HG03139 (cell line): ENCODE measurements around the gene CAMKMT.
A peak's percentile ranks its signal among the peaks of the same experiment; 100 is the strongest.

Experiments
- ATAC-seq: cut with Tn5 transposase; IDR thresholded peaks from one replicate; pipeline ENCODE4 v1.9.1; 2021; ENCODE audit not compliant: unreplicated experiment

Gene CAMKMT

DNA sequence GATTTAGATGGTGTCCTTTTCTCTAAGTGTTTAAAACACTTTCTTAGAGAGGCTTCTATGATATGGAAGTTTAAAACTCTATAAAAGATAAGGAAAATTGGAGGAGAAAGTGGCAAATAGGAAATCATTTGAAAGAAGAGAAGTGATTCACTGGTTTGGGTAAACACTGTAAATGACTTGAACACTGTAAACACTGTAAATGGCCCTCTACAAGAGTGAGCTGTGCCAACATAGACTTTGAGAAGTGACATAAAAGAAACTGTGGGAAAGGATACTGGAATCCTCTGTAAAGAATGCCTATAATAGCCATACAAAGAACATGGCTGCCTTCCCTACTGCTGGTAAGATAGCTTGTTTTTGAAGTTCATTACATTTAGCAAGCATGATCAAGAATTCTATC, 368.8 kb downstream of the CAMKMT start:
- no peak for ATAC-seq

- peak; percentile 79 for ATAC-seq
These were observed 369.8 kb downstream of the CAMKMT start for GRCh38 chr2:44731505-44731904.

DNA sequence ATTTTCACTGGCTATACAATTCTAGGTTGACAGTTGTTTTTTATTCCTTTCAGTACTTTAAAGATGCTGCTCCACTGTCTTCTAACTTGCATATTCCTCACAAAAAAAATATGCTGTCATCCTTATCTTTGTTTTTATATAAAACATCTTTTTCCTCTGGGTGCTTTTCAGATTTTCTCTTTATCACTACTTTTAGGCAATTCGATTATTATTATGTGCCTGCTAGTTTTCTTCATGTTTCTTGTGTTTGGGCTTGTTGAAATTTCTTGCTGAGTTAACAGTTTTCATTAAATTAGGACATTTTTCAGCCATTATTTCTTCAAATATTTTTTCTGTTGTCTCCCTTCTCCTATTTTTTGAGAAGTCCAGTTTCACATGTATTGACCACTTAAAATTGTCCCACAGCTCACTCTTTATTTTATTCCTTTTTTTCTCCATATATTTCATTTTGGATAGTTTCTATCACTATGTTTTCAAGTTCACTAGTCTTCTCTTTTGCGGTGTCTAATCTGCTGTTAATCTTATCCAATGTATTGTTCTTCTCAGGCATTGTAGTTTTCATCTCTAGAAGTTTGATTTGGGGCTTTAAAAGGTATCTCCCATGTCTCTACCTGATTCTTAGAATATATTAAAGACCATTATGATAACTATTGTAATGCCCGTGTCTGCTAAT, 374.7 kb downstream of the CAMKMT start:
- no peak for ATAC-seq

DNA sequence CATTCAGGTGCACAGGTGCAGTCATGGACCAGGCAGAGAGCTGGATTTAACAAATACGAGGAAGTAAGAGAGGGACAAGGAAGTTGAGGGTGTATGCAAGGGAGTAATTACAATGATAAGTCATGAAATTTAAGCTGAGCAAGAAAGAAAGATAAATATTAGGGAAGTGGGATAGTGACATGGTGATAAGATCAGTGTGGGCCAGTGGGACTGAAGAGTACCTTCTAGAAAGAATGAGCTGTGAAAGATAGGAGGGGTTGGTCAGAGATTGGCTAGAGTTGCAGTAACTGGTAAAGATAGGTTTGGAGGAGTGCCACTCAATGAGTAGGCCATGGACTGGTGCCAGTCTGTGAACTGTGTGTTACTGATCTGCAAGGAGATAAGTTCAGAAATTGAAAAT, 378.9 kb downstream of the CAMKMT start:
- ATAC-seq: no peak

DNA sequence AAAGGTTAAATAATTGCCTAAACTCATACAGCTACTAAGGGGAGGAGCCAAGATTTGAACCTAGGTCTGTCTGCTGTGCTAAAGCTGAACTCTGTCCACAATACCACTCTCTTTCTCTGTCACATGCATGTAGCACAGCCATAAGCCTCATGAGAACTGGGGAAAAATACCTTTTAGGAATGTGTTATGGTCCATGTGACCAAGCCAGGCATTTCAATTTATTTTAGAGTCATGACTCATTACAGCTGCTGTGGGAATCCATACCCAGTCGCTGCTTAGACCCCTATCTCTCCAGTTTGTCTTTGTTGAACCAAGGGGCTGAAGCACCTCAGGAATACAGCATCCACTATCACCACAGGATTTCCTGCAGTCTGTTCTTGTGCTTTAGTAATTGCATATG, 379.8 kb downstream of the CAMKMT start:
- ATAC-seq: no peak

DNA sequence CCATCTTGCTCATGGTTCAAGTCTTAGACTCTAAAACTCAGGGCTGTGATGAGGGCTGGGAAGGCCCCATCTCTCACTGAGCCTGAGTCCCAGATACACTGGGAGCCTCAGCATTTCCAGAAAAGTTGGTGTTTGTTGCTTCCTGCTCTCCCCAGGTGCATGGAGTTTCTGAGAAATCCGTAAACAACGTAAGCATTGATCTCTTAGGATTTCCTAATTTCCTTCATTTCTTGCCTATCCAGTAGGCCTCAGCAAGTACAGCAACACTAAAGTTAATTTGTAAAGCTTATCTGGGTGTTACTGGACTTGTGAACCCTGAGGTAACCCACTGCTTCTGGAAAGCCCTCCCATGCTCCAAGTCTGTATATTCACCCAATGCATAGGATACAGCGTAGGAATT, 380.3 kb downstream of the CAMKMT start:
- ATAC-seq: no peak

- ATAC-seq: no peak
These were observed 381.7 kb downstream of the CAMKMT start for GRCh38 chr2:44743473-44743872.

GRCh38 chr2:44744961-44745892, 383.5 kb downstream of the CAMKMT start:
- ATAC-seq: no peak

GRCh38 chr2:44745922-44746766, 384.4 kb downstream of the CAMKMT start:
- no peak for ATAC-seq

- no peak for ATAC-seq
These were observed 385.3 kb downstream of the CAMKMT start for GRCh38 chr2:44746856-44747615.

DNA sequence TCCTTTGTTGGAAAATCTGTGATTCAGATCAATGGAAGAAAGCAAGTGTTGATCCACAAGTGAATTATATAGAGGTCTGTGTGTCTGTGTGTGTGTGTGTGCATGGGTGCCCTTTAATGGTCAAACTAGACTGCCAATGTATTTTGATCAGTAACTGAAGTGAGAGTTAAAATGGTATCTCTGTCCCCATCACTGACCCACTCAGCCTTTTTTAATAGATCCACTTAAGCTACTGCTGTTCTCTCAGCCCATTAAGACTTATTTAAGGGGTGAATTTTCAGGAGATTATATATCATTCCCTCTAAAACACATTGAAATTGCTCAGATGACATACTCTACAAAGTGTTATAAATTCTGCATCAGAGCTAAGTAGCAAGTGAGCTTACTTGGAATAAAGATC, 386.0 kb downstream of the CAMKMT start:
- no peak for ATAC-seq

DNA sequence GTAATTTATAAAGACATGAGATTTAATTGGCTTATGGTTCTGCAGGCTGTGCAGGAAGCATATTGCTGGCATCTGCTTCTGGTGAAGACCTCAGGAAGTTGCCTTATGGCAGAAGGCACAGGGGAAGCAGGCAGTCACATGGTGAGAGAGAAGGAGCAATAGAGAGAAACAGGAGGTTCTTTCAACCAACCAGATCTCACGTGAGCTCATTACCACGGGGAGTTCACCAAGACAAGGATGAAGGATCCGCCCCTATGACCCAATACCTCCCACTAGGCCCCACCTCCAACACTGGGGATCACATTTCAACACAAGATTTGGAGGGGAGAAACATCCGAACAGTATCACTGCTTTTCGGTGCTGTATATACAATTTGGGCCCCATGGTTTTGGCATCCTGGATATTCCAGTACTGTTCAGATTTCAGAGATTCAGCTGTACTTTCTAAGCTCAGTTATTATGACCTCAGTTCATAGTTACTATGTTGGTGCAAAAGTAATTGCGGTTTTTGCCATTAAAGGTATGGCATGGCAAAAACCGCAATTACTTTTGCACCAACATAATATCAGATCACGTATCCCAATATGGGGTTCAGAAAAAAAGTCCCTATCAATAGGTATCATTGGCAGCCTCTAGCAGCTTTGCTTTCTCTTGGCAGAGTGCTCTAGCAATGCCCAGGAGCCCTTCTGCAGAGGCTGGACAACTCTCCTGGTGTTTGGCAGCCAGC, 390.2 kb downstream of the CAMKMT start:
- no peak for ATAC-seq

DNA sequence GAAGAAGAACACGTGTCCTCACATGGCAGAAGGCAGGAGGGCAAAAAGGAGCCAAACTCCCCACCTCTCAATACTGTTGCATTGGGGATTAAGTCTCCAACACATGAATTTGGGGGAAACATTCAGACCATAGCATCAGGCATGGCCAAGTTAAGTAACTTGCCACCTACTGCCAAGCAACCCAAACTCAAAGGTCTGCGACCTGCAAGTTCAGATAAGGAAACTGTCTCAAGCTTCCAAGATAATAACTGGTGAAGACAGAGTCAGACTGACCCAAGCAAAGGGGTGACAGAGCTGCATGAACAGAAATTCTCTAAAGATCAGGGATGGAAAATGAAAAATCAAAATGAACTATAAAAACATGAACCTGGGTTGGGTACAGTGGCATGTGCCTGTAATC, 391.0 kb downstream of the CAMKMT start:
- no peak for ATAC-seq

DNA sequence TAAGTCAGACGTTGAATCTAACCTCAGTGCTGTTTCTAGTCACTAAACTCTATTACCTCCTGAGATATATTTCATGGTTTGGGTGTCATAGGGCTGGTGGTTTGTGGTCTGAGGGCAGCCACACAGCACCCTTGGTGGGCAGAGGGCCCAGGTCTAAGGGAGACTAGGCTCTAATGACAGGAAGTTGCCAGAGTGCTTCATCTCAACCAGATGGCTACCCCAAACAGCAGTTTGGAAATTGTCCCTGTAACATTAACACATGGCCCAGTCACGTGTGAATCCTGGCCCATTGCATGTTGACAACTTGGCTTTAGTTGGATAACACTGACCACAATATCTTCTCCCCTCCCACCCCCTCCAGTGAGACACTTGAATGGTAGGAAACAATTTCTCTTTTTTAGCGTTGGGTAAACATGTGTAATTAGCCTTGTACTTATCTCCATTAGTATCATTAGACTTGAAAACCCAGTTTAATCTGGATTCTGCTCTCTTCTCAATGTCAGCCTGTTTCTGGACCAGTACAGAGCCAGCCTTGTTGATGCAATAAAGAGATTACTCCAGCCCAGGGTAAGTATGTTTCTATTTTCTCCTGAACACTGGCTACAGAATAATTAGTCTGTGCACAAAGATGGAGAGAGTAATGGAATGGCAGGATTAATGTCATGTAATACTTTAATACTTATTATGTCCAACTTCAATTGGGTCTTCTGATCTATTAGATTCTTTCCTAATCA, 392.0 kb downstream of the CAMKMT start:
- ATAC-seq: peak; percentile 78

GRCh38 chr2:44758591-44758990, 396.8 kb downstream of the CAMKMT start:
- ATAC-seq: no peak

DNA sequence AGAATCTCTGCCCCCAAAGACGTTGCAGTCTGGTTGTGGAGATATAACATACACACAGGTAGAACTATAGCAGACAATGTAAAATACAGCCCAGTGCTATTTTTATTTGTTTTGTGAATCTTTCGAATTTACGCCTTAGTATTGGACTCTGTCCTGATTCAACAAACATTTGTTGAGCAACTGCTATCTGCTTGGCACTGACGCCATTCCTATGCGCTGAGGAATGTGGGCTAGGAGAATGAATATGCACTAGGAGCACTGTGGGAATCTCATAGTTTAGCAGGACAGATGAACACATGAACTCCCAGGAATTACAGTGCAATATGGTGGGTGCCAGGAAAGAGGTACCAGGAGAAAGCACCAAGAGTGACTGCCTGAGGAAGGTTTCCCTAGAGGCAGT, 398.1 kb downstream of the CAMKMT start:
- ATAC-seq: no peak

GRCh38 chr2:44763275-44763782, 401.6 kb downstream of the CAMKMT start:
- ATAC-seq: no peak

GRCh38 chr2:44766220-44766619, 404.5 kb downstream of the CAMKMT start:
- no peak for ATAC-seq

DNA sequence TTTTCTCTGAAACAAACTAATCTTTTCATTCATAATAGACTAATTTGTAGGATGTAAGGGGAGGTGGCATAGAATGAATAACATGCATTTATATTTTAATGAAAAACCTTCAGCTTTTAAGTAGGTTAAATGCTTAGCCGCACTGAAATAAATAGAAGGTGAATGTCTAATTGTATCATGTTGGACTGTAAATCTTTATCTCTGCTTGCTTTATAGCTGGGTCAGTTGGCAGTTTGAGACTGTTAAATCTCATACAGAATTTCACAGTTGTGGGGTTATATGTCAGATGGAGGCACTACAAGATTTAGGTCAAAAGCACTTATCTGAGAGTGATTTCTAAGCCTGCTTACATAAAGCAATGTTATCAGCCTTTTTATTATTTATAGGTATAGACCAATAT, 405.0 kb downstream of the CAMKMT start:
- no peak for ATAC-seq
